SK-N-SH (cell line): Measurements from ENCODE around the gene RMND1.

Experiments
- CTCF ChIP-seq: fragments of 200-600 bp; sonication (generic); IDR thresholded peaks from 2 replicates; pipeline ENCODE4 v1.6.1; 2017; ENCODE audit warnings: antibody characterized with exemption, mild to moderate bottlenecking, moderate library complexity
- EP300 ChIP-seq, 2 experiments: IDR thresholded peaks; 2 replicates each; pipeline versions ENCODE4 v1.4.0 to v1.6.1; 2012; ENCODE audit warnings: borderline replicate concordance in 1 of 2, low read depth in 1 of 2, low read length in 1 of 2
- EZH2phosphoT487 ChIP-seq: fragments of 200-600 bp; sonication (generic); IDR thresholded peaks from 2 replicates; pipeline ENCODE4 v1.6.1; 2017; ENCODE audit warnings: low read depth, mixed run types, mild to moderate bottlenecking, antibody characterized with exemption, moderate library complexity, borderline replicate concordance
- GABPA ChIP-seq: IDR thresholded peaks from 2 replicates; pipeline ENCODE4 v1.4.0; 2012; ENCODE audit warnings: low read depth, mild to moderate bottlenecking
- MAX ChIP-seq: IDR thresholded peaks from 2 replicates; pipeline ENCODE4 v1.4.0; 2012; ENCODE audit warnings: low read depth
- MXI1 ChIP-seq: IDR thresholded peaks from 2 replicates; pipeline ENCODE4 v1.6.1; 2012; ENCODE audit warnings: mild to moderate bottlenecking, low read depth, low read length, improper control_type of control experiment
- NRF1 ChIP-seq: IDR thresholded peaks from 2 replicates; pipeline ENCODE4 v1.6.1; 2012; ENCODE audit warnings: low read depth, mild to moderate bottlenecking, low read length
- POLR2AphosphoS5 ChIP-seq: IDR thresholded peaks from 2 replicates; pipeline ENCODE4 v1.6.1; 2012; ENCODE audit warnings: low read depth, low read length
- RFX5 ChIP-seq: IDR thresholded peaks from 2 replicates; pipeline ENCODE4 v1.6.1; 2012; ENCODE audit warnings: mild to moderate bottlenecking, improper control_type of control experiment, low read length
- SIN3A ChIP-seq: IDR thresholded peaks from 2 replicates; pipeline ENCODE4 v1.6.1; 2012; ENCODE audit warnings: low read depth, mild to moderate bottlenecking, low read length, moderate library complexity, borderline replicate concordance
- SMC3 ChIP-seq: IDR thresholded peaks from 2 replicates; pipeline ENCODE4 v1.6.1; 2012; ENCODE audit warnings: low read depth, low read length, improper control_type of control experiment
- USF2 ChIP-seq: fragments of 150-350 bp; IDR thresholded peaks from 2 replicates; pipeline ENCODE4 v1.6.1; 2017; ENCODE audit warnings: antibody characterized with exemption, low read length, low read depth, borderline replicate concordance
- ZBTB33 ChIP-seq: IDR thresholded peaks from 2 replicates; pipeline ENCODE4 v1.4.0; 2012; ENCODE audit warnings: low read depth, borderline replicate concordance

- no peak for TF ChIP-seq CTCF
- no peak for TF ChIP-seq MAX
- TF ChIP-seq EP300 (IDR thresholded peaks at IDR 0.05; ENCODE audit: borderline replicate concordance in 1 of 2, low read depth in 1 of 2, low read length in 1 of 2): no peak
- no peak for TF ChIP-seq USF2
- no peak for TF ChIP-seq ZBTB33
- no peak for TF ChIP-seq SMC3
- TF ChIP-seq EZH2phosphoT487: no peak
- TF ChIP-seq POLR2AphosphoS5: no peak
- TF ChIP-seq GABPA: no peak
- no peak for TF ChIP-seq NRF1
- no peak for TF ChIP-seq RFX5
- no peak for TF ChIP-seq MXI1
- no peak for TF ChIP-seq SIN3A
Measured at GRCh38 chr6:151436802-151437201, 15.1 kb downstream of the RMND1 start.
